K562 treated with DMSO at 1 percent for 24 hours (cell line): ENCODE data around the gene INSM1. TPM values are rescaled to one million over a fixed set of nuclear protein-coding genes. Genes with fewer than 3 reads are reported as not detected.

ENCODE experiments used
- total RNA-seq: library from RNA; unstranded; fragments of 300-600 nt; gene quantifications from 2 replicates; pipeline ENCODE4 v1.2.3, GENCODE V29; 2022; ENCODE audit warnings: low read depth; ENCODE audit not compliant: insufficient read depth

The INSM1 gene, protein sequence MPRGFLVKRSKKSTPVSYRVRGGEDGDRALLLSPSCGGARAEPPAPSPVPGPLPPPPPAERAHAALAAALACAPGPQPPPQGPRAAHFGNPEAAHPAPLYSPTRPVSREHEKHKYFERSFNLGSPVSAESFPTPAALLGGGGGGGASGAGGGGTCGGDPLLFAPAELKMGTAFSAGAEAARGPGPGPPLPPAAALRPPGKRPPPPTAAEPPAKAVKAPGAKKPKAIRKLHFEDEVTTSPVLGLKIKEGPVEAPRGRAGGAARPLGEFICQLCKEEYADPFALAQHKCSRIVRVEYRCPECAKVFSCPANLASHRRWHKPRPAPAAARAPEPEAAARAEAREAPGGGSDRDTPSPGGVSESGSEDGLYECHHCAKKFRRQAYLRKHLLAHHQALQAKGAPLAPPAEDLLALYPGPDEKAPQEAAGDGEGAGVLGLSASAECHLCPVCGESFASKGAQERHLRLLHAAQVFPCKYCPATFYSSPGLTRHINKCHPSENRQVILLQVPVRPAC
- not detected in 2 replicates for total RNA-seq

GRCh38 chr20:20367575-20368417 is at the start of gene INSM1:
INSM1 (plus strand) TSS chr20:20368104; CDS start chr20:20368268, 164 bp downstream.

